Activated T-helper 1 cell treated with Interleukin-2 at 50 U/mL for 16 hours (primary cell): ENCODE results near the gene SRSF8.
"Not testable (repeated sequence)": the region's sequence is repeated elsewhere in the genome, so short reads cannot be mapped to it uniquely, and the experiment has no call there.

ENCODE experiments used
- DNase-seq: peaks from one replicate; pipeline ENCODE4 v3.0.0-alpha.2; 2020; ENCODE audit warnings: low read depth

SRSF8 gene

GRCh38 chr11:95098826-95099225 is 32.1 kb downstream of the SRSF8 start:
- no peak for DNase-seq

- no peak for DNase-seq
Measured at GRCh38 chr11:95100191-95100648, 33.5 kb downstream of the SRSF8 start.

- no peak for DNase-seq
Measured at GRCh38 chr11:95100856-95101507, 34.3 kb downstream of the SRSF8 start.

GRCh38 chr11:95101935-95102334 is 35.2 kb downstream of the SRSF8 start:
- no peak for DNase-seq

- DNase-seq = no peak
Measured at GRCh38 chr11:95102733-95103132, 36.0 kb downstream of the SRSF8 start.

GRCh38 chr11:95103701-95104100 is 37.0 kb downstream of the SRSF8 start:
- DNase-seq = no peak

GRCh38 chr11:95104121-95104830 is 37.6 kb downstream of the SRSF8 start:
- DNase-seq = no peak

- no peak for DNase-seq
Measured at GRCh38 chr11:95104856-95105255, 38.1 kb downstream of the SRSF8 start.

GRCh38 chr11:95108159-95108611 is 41.5 kb downstream of the SRSF8 start:
- DNase-seq = no peak

- no peak for DNase-seq
Measured at GRCh38 chr11:95108671-95109551, 42.2 kb downstream of the SRSF8 start.

- DNase-seq = not testable (repeated sequence)
Measured at GRCh38 chr11:95111471-95111870, 44.8 kb downstream of the SRSF8 start.

- DNase-seq = no peak
Measured at GRCh38 chr11:95111923-95112540, 45.3 kb downstream of the SRSF8 start.

- no peak for DNase-seq
Measured at GRCh38 chr11:95115597-95115996, 48.9 kb downstream of the SRSF8 start.

GRCh38 chr11:95119361-95120060 is 52.8 kb downstream of the SRSF8 start:
- DNase-seq = no peak
